GM12878 (cell line): ENCODE measurements around the gene BBX. TPM values are rescaled to one million over a fixed set of nuclear protein-coding genes. Genes with fewer than 3 reads are reported as not detected.

Experiments
- ATAC-seq: fragments of 200-7000 bp; cut with Tn5 transposase; 3 replicates; pipeline ENCODE4 v1.9.1; 2020; ENCODE audit warnings: mild to moderate bottlenecking, moderate library complexity
- BruUV-seq: library from RNA; stranded (reverse); fragments of 400-500 nt; replicated peaks from 2 replicates; lab custom pipeline; 2021; lab: Mats Ljungman, UMichigan
- CTCF ChIA-PET: fragments of 300-600 bp; sonication (Branson Sonifier 250); formaldehyde crosslinking; extraction: SDS; loops from one replicate; lab custom pipeline; 2021; ENCODE audit warnings: inconsistent platforms; lab: Yijun Ruan, JAX
- POLR2A ChIA-PET: fragments of 350-600 bp; formaldehyde crosslinking; extraction: SDS; loops from one replicate; lab custom pipeline; 2021; ENCODE audit warnings: inconsistent platforms; lab: Charles Lee
- RAD21 ChIA-PET: fragments of 300-600 bp; sonication (Branson Sonifier 250); formaldehyde crosslinking; loops from one replicate; lab custom pipeline; 2023; ENCODE audit warnings: antibody characterized with exemption; ENCODE audit not compliant: unreplicated experiment; lab: Charles Lee
- SMC1A ChIA-PET: fragments of 300-600 bp; sonication (Branson Sonifier 250); formaldehyde crosslinking; loops from one replicate; lab custom pipeline; 2023; ENCODE audit not compliant: unreplicated experiment, uncharacterized antibody; lab: Charles Lee
- DNase-seq: peaks from one replicate; pipeline ENCODE4 v3.0.0-alpha.2; 2011; ENCODE audit warnings: low read depth, low spot score
- FAIRE-seq: peaks from 3 replicates; lab custom pipeline; 2011; peaks lifted over from hg19 to GRCh38; lab: Jason Lieb, UNC
- H2AFZ ChIP-seq: 2 replicates; pipeline ENCODE4 v1.6.0; 2011; ENCODE audit warnings: low read depth, low read length, control low read depth; ENCODE audit not compliant: control insufficient read depth
- H3K27ac ChIP-seq: 2 replicates; pipeline ENCODE4 v1.5.1; 2011; ENCODE audit warnings: control low read depth; ENCODE audit not compliant: control insufficient read depth, insufficient read depth
- H3K27me3 ChIP-seq, 2 experiments: replicated peaks in 1 of 2; 2 replicates each; pipeline versions ENCODE4 v1.6.0 to v1.6.1; 2011; ENCODE audit warnings: low read length in 1 of 2; ENCODE audit not compliant: control insufficient read depth in 2 of 2, insufficient read depth in 2 of 2
- H3K36me3 ChIP-seq, 2 experiments: 2 replicates each; pipeline ENCODE4 v1.5.1; 2011; ENCODE audit warnings: low read length in 1 of 2; ENCODE audit not compliant: control insufficient read depth in 2 of 2, insufficient read depth in 2 of 2
- H3K4me1 ChIP-seq: 2 replicates; pipeline ENCODE4 v1.6.1; 2011; ENCODE audit warnings: mild to moderate bottlenecking, low read length, moderate library complexity, mixed read lengths; ENCODE audit not compliant: control insufficient read depth, insufficient read depth
- H3K4me2 ChIP-seq: 2 replicates; pipeline ENCODE4 v1.6.0; 2011; ENCODE audit warnings: control low read depth; ENCODE audit not compliant: control insufficient read depth, insufficient read depth
- H3K4me3 ChIP-seq: fragments of 200-600 bp; sonication (generic); 2 replicates; pipeline ENCODE4 v1.5.1; 2016
- H3K79me2 ChIP-seq: 2 replicates; pipeline ENCODE4 v1.6.0; 2011; ENCODE audit warnings: low read length; ENCODE audit not compliant: control insufficient read depth, insufficient read depth
- H3K9ac ChIP-seq: 2 replicates; pipeline ENCODE4 v1.8.0; 2011; ENCODE audit warnings: low read length, control low read depth, mixed read lengths; ENCODE audit not compliant: control insufficient read depth, insufficient read depth
- H3K9me3 ChIP-seq: replicated peaks from 3 replicates; pipeline ENCODE4 v1.5.1; 2011; ENCODE audit warnings: mild to moderate bottlenecking, low read length; ENCODE audit not compliant: control insufficient read depth, insufficient read depth
- H4K20me1 ChIP-seq: 2 replicates; pipeline ENCODE4 v1.6.0; 2011; ENCODE audit not compliant: control insufficient read depth, insufficient read depth
- BACH1 ChIP-seq: fragments of 450-650 bp; IDR thresholded peaks from 2 replicates; pipeline ENCODE4 v1.6.1; 2017; ENCODE audit warnings: mild to moderate bottlenecking, borderline replicate concordance
- CBFB ChIP-seq: IDR thresholded peaks from 2 replicates; pipeline ENCODE4 v1.6.1; 2016; ENCODE audit warnings: antibody characterized with exemption, low read depth
- ESRRA ChIP-seq: IDR thresholded peaks from 2 replicates; pipeline ENCODE4 v1.6.1; 2012; ENCODE audit warnings: mild to moderate bottlenecking, low read length, improper control_type of control experiment
- ETV6 ChIP-seq, 2 experiments: fragments of 450-650 bp in 1 of 2; IDR thresholded peaks in 1 of 2; conservative IDR thresholded peaks in 1 of 2; 2 replicates each; pipeline ENCODE4 v1.6.1; 2014; ENCODE audit warnings: antibody characterized with exemption in 1 of 2, borderline replicate concordance in 1 of 2, low read depth in 1 of 2, mild to moderate bottlenecking in 1 of 2, moderate library complexity in 1 of 2
- FOS ChIP-seq: IDR thresholded peaks from 3 replicates; pipeline ENCODE4 v1.6.1; 2011; ENCODE audit warnings: borderline replicate concordance; ENCODE audit not compliant: insufficient read length; ENCODE audit errors: extremely low read depth
- IKZF1 ChIP-seq: fragments of 450-650 bp; conservative IDR thresholded peaks from 2 replicates; pipeline ENCODE4 v1.6.1; 2017; ENCODE audit warnings: antibody characterized with exemption, mild to moderate bottlenecking
- JUNB ChIP-seq: IDR thresholded peaks from 2 replicates; pipeline ENCODE4 v1.6.1; 2016; ENCODE audit warnings: antibody characterized with exemption, mild to moderate bottlenecking
- KDM1A ChIP-seq: fragments of 200-600 bp; sonication (generic); IDR thresholded peaks from 2 replicates; pipeline ENCODE4 v1.6.1; 2016; ENCODE audit warnings: borderline replicate concordance
- MYB ChIP-seq: fragments of 150-350 bp; IDR thresholded peaks from 2 replicates; pipeline ENCODE4 v1.6.1; 2014; ENCODE audit warnings: mild to moderate bottlenecking, low read depth, low read length, borderline replicate concordance
- PAX8 ChIP-seq: fragments of 450-650 bp; IDR thresholded peaks from 2 replicates; pipeline ENCODE4 v1.6.1; 2017; ENCODE audit warnings: mild to moderate bottlenecking, moderate library complexity
- SIX5 ChIP-seq: IDR thresholded peaks from 2 replicates; pipeline ENCODE4 v1.6.1; 2011; ENCODE audit warnings: mild to moderate bottlenecking, low read depth, low read length, moderate library complexity; ENCODE audit not compliant: severe bottlenecking
- SMC3 ChIP-seq: IDR thresholded peaks from 2 replicates; pipeline ENCODE4 v1.6.1; 2011; ENCODE audit warnings: low read length, improper control_type of control experiment, borderline replicate concordance
- ZNF592 ChIP-seq: fragments of 450-650 bp; IDR thresholded peaks from 2 replicates; pipeline ENCODE4 v1.6.1; 2017; ENCODE audit warnings: mild to moderate bottlenecking, moderate library complexity
- WGBS: methylation state at CpG from one replicate; pipeline ENCODE4 v1.1.6; 2016; ENCODE audit warnings: low lambda C conversion rate; ENCODE audit not compliant: insufficient replicate concordance, insufficient coverage; ENCODE audit errors: missing lambda C conversion rate; 5-methylcytosine and 5-hydroxymethylcytosine counted together
- in situ Hi-C: fragments of 300-500 bp; cut with MboI; formaldehyde crosslinking; loops from 9 replicates; pipeline ENCODE4 v1.14.3; 2018; ENCODE audit warnings: mixed read lengths
- intact Hi-C: fragments of 100-400 bp; cut with micrococcal nuclease; formaldehyde crosslinking; loops from one replicate; pipeline ENCODE4 v1.14.2; 2022; ENCODE audit not compliant: unreplicated experiment
- polyA plus RNA-seq, 11 experiments: library from polyadenylated mRNA; depleted of rRNA in 4 of 11; unstranded in 6 of 11; stranded (reverse) in 5 of 11; fragments of >200 nt; fragmentation: Nextera tagmentation in 4 of 11; fragmentation: Illumina TruSeq in 1 of 11; extraction: Ambion mirVana in 4 of 11; extraction: Trizol in 1 of 11; gene quantifications; 1 replicate in 1 of 11; 2 replicates in 10 of 11; pipeline versions ENCODE4 v1.2.1 to v1.2.3, GENCODE V29; 2011 to 2016; ENCODE audit warnings: inconsistent platforms in 2 of 11, missing spikeins in 2 of 11, low read depth in 1 of 11
- total RNA-seq, 4 experiments: library from RNA; depleted of rRNA in 3 of 4; stranded (reverse); fragments of >200 nt in 3 of 4; fragmentation: Illumina TruSeq in 1 of 4; extraction: Trizol in 1 of 4; gene quantifications; 2 replicates each; pipeline versions ENCODE4 v1.2.1 to v1.2.3, GENCODE V29; 2013 to 2021
- TF ChIP-seq, protein P1 (sequence below): IDR thresholded peaks from 2 replicates; pipeline ENCODE4 v1.6.1; 2012; ENCODE audit warnings: low read depth, low read length, improper control_type of control experiment
- TF ChIP-seq, protein P2 (sequence below): IDR thresholded peaks from 2 replicates; pipeline ENCODE4 v1.6.1; 2011; ENCODE audit warnings: borderline replicate concordance, low read depth, mild to moderate bottlenecking, moderate library complexity, low read length; ENCODE audit not compliant: insufficient read depth, poor library complexity, severe bottlenecking

Gene BBX
- total and polyA plus RNA-seq, 10 of the 15 experiments (the other 5 are each of a cell fraction or from before 2014, with no cell fraction given) = 13.3 to 38.5 (median 32.0) TPM

DNA sequence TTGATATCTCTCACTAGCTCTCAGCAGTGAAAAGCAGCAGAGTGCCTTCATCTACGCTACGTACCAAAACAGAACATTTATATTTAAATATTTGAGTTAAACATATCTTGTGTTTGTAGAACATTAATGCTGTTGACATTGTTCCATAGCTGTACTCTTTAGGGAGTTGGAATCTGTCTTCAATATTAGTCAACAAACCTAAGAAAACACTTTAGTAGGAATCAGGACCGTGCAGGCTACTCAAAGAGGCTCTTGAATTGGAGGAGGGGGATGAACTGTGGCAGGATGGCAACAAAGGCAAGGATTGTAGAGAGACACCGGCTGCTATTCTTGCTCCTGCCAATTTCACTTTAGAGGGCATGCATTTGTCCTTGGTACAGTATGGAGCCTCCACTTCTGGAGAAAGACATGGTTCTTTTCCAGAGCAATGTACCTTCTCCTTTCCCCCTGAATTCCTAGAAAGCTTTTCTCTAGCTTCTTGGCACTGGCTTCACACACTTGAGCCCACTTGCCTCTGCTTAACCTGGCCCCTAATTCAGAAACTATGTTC is 302.1 kb downstream of the BBX start:
- CTCF ChIA-PET = no interaction called here
- no peak overlapping the region for H3K4me2 ChIP-seq
- intact Hi-C loops (no loop called here), in situ Hi-C loops (no loop called here)
- no peaks in the 10 kb centered on the region for H3K36me3 ChIP-seq
- no peaks in the 10 kb centered on the region for H3K4me1 ChIP-seq
- no peaks in the 10 kb centered on the region for H4K20me1 ChIP-seq
- no TSS peak for BruUV-seq
- H3K9ac ChIP-seq = no peak overlapping the region
- POLR2A ChIA-PET = no interaction called here
- RAD21 ChIA-PET = no interaction called here
- 61% methylated on average over 4 of the region's 4 CpGs for WGBS
- H3K9me3 ChIP-seq = no peaks in the 10 kb centered on the region; the same call in 2 of the 3 replicates
- no peaks in the 10 kb centered on the region; a peak in 1 of 4 replicates for H3K27me3 ChIP-seq
- FAIRE-seq (no peak), ATAC-seq (no peak)
- no peak overlapping the region for H2AFZ ChIP-seq
- H3K4me3 ChIP-seq = no peak overlapping the region
- SMC1A ChIA-PET = interaction anchor here (1.0 kb wide), 1 partner anchor 13 kb away, joined by 3 read pairs; no protein-coding TSS in a partner anchor
- H3K27ac ChIP-seq = no peak overlapping the region
- TF ChIP-seq IKZF1 (no peak), SIX5 (no peak), PAX8 (no peak), ZNF592 (no peak), BACH1 (no peak), FOS (no peak), ESRRA (no peak), KDM1A (no peak), CBFB (no peak), MYB (no peak), ETV6 (conservative IDR thresholded peaks at IDR 0.05 in 1 of 2, IDR thresholded peaks at IDR 0.05 in 1 of 2; ENCODE audit: borderline replicate concordance in 1 of 2, low read depth in 1 of 2) (no peak), SMC3 (no peak), JUNB (no peak)
- TF ChIP-seq, protein P1, sequence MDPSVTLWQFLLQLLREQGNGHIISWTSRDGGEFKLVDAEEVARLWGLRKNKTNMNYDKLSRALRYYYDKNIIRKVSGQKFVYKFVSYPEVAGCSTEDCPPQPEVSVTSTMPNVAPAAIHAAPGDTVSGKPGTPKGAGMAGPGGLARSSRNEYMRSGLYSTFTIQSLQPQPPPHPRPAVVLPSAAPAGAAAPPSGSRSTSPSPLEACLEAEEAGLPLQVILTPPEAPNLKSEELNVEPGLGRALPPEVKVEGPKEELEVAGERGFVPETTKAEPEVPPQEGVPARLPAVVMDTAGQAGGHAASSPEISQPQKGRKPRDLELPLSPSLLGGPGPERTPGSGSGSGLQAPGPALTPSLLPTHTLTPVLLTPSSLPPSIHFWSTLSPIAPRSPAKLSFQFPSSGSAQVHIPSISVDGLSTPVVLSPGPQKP = no peak
- TF ChIP-seq, protein P2, sequence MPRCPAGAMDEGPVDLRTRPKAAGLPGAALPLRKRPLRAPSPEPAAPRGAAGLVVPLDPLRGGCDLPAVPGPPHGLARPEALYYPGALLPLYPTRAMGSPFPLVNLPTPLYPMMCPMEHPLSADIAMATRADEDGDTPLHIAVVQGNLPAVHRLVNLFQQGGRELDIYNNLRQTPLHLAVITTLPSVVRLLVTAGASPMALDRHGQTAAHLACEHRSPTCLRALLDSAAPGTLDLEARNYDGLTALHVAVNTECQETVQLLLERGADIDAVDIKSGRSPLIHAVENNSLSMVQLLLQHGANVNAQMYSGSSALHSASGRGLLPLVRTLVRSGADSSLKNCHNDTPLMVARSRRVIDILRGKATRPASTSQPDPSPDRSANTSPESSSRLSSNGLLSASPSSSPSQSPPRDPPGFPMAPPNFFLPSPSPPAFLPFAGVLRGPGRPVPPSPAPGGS = no peak
- TF ChIP-seq, all 136 proteins: peak for 0
- no peaks in the 10 kb centered on the region for H3K79me2 ChIP-seq
- no peak for DNase-seq
